Brain pericyte (primary cell): ENCODE measurements around the gene AOAH.

Experiments
- DNase-seq: peaks from one replicate; pipeline ENCODE4 v3.0.0-alpha.2; 2012; ENCODE audit warnings: low read depth, low spot score

Gene AOAH

DNA sequence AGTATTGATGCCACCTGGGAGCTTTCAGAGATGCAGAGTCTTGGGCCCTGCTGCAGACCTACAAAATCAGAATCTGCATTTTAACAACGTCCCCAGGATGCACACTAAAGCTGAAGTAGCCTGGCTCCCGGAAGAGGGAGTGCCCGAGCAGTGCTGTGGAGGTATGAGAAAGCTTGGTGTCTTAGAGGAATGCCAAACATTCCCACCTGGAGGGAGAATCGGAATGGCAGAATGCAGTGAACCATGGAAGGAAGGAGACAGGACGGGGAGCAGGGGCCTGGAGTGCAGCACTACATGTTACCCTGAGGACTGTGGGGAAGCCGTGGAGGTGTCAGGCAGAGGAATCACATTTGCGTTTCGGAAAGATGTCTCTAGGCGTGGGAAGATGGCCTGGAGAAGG is 90.9 kb downstream of the AOAH start:
- DNase-seq, result no peak

DNA sequence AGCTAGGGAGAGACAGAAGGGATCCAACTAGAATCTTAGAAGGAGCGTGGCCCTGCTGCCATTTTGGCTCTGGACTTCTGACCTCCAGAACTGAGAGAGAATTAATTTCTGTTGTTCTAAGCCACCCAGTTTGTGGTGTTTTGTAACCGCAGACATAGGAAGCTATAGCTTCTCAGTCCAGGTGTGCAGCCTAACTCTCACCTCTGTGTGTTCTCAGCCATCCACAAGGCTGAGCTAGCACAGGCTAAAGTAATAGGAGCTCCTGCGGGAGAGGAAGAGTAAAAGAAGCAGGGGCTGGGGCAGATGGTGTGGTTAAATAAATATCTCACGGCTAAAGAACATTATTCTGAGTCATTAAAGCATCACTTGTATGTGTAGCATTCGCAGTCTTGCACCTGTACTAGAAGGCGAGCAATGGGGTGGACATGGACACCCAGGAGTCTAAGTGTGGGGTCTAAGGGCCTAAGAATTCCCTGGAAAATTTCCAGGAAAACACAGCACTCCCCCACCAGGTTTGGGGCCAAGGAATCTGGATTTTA is 94.1 kb downstream of the AOAH start:
- DNase-seq, result no peak

DNA sequence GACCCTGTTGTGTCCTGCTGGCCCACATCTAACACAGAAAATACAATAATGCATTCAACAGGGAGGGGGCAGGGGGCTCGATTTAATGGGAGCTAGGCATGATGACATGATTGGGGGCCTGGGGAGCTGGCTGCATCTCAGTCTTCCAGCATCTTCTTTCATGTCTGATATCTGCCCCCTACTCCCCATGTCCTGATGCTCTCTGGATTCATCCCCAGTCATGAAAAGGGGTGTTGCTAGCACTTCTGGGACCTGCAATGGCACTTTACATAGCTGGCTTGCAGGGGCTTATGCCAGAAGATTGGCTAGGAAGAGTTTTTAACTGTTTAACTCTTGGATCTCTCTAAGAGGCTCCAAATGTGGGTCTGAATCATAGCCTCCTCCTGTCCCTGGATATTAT is 94.9 kb downstream of the AOAH start:
- no peak for DNase-seq

DNA sequence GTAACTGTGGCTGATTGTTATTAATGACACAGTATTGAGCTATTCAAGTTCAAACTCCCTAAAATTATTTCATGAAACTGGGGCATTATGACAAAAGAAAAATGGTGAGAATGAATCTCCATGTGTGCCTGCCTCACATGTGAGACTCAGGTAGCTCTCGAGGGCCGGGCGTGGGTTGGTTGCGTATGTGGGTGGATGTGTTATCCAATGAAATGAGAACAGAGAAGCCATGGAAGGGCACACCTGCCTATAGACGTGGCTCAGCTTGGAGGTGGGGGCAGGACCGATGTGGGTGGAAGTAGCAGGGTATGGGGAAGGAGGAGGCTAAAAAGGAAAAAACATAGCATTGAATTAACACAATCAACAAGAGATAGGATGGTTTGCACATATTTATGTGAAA is 96.5 kb downstream of the AOAH start:
- no peak for DNase-seq

DNA sequence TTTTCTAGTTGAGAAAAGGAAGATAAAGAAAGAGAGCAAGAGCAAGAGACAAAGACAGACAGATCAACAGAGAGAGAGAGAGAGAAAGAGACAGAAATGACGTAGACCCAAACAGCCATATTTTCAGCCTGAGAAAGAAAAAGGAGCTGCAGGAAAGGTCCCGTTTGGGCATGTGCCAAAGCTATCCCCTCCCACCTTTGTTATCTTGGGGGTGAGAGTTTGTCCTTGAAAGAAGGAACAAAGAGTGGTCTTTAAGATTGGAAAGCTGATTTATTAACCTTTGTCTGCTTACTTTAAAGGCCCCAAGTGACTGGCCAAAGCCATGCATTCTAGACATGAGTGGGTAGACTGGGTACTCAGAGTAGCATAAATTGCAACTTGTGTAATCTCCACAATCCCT is 98.2 kb downstream of the AOAH start:
- DNase-seq, result no peak

DNA sequence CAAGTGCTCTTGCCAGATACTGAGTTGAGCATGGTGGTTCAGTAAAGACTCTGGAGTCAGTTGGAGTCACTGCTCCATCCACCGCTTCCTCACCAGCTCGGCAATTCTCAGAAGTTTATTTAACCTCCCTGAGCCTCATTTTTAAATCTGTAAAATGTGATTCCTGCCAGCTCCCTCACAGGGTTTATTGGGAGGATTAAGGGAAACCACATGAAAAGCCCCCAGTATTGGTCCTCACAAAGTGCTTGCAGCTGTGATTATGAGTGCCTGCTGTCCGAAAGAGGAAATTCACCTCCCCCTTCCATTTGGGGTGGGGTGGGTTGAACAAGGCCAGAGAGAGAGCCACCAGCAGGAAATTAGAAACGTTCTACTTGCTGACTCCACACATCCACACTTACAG is 99.0 kb downstream of the AOAH start:
- DNase-seq, result no peak

DNA sequence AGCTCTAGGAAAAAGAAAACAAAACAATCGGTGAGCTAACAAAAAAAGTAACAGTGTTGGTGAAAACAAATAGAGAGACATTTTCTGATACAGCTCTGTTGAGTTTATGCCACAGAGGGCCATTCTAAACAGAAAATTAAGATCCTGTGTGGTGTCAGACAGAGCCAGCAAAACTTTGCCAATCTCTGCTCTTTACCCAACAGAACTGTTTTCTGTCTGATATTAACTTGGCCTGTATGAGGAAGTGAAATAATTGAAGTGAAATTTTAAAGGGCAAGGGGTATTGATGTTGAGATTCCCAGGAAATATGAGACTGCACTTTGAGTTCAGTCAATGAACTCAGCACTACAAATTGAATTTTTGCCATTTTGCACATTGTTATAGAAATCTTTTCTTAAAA is 101.0 kb downstream of the AOAH start:
- DNase-seq, result no peak

DNA sequence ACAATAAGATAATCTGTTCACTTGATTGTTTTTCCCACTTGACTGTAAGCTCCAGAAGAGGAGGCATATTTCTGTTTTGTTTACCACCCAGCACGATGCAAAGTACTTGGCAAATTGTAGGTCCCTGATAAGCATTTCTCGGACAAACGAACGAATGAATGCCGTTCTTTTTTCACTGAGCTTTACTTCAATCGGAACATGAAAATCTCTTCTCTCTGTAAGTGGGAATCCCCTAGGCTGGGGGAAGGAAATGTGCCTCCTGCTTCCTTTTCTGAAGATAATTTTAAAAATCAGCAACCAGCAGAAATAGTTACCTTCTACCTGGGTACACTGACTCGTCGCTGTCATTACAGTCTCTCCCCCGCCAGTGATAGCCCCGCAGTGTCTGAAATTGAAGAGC is 102.9 kb downstream of the AOAH start:
- no peak for DNase-seq

DNA sequence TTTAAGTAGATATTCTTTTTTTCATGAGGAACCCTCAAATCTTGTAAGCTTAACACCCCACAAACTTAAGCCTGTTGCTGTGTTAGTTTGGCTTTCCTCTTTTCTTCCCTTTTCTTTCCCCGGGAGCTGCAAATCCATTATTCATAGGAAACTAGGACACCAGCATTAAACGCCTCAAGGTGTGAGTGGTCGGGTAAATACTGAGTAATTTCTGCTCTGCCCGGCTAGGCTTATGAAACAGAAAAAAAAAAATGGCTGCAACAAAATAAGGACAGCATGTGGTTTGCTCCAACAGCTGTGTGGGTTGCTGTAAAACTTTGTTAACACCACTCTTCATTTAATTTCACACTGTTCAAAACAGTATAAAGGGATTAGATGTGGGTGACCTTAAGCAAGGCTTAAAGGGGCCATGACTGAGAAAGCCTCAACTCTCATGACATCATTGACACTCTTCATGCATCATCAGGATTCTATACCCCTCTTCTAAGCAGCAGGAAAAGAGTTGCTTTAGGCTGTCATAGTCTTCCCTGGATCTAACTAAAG is 104.1 kb downstream of the AOAH start:
- DNase-seq, result no peak

DNA sequence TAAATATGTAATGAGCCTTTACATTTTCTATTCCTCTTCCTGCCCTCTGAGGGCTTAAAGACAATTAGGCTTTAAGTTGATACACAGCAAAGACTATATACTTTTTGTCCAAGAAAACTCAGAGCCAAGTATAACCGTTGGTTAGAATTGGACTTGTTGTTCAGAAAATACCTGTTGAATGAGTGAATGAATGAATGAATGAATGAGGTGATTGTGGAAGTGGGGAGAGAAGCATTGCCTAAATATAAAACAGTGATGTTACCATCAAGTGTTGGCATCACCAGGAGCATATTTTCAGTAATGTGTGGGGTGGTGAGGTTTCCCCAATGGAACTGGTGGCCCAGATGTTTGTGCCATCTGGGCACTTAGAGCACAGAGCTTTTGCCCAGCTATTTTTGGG is 106.9 kb downstream of the AOAH start:
- DNase-seq, result no peak

DNA sequence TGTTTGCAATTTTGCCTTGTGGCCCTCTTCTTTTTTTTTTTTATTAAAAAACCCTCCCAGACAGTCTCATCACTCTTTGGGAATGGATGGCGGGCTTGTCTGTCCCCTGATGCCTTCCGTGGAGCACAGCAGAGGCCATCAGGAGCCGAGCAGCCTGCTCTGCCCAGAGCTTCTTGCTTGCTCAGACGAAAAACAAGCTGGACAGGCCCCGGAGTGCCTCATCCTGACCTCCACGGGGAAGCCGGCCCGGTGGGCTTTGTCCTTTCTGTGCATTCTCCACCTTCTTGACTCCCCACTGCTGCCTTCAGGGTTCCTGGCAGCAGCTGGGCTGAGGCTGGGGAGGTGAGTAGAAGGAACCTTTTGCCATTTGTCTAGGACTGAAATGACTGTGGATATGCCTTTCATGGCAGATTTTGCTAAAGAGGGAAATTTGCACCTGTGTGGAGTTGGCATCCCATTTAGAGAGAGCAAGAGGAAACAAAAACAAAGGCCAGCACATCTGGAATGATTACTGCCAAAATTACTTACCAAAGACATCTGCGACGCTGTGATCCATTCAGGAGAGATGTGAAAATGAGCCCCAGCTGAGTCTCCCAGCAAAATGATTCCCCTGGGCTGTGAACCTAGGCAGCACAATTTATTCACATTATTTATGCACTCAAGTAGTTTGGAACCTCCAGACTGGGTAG is 108.3 kb downstream of the AOAH start:
- no peak for DNase-seq

DNA sequence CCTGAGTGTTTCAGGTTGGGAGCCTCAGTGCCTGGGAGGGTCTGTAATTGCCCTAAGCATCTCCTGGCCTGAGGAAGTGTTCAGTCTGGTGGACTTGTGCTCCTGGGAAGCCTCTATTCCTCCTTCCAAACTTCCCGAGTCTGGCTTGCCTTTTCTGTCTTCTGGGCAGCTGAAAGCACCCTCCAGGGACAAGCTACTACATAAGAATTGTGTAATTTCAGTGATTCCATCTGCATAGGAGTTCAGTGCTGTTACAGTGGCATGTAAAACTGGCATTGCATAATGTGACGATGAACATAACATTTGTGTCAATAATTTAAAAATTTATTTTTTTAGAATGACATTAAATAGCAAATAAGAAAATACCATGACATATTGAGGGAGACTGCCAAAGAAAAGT is 109.3 kb downstream of the AOAH start:
- no peak for DNase-seq

DNA sequence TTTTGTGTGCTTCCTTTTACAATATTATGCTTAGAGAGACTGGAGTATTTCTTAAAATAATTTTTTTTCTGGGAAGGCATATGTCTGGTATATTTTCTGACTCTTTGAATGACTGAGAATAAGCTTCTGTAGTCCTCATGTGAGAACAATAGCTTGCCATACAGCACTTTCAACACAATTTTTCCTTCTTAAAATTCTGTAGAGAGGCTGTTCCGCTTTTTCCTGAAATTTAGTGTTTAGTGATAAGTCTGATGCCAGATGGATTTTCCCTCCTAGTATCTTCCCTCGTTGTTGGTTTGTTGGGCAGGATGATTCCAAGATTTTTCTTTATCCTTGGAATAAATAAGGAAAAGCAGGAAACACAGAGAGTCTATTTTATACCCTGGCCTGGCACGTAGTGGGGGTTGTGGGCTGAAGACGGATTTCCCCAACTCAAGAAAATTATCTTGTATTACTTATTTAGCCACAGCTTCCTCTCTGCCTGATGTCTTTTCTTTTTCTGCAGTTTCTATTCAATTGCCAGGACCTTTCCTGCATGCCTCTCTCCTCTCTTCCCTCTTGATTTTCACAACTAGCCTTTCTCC is 111.2 kb downstream of the AOAH start:
- DNase-seq, result no peak

DNA sequence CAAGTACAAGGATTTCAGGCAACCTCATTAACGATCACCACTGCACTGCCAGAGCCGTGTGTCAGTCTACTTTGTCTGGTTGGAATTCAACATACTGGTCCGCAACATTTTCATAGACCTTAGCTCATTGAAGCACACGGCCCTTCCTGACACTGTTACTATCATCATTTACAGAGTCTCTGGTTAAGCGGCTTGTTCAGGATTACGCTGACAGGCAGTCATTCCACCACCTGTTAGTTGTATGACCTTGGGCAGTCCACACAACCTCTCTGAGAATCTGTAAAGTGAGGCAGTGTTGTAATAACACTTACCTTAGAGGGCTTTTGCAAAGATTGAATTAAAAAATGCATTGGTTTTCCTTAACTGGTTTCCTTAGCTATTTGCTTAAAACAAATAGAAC is 112.6 kb downstream of the AOAH start:
- no peak for DNase-seq

DNA sequence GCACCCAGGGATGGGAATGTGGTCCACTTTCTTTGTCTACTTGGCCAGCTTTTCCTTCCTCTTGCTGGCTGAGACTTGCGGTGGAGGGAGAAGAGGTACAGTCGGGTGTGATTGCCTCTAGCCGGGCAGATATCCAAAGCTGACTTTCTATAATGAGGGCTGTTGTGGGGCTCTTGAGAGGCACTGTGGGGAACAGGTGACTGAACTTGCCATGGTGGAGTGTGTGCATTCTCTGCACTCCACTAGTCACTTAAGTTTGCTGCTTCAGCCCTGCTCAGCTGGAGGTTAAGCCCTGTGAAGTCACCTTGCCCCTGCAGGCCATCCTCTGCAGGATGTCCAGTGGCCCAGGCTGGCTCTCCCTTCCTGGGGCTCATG is 116.6 kb downstream of the AOAH start:
- no peak for DNase-seq

DNA sequence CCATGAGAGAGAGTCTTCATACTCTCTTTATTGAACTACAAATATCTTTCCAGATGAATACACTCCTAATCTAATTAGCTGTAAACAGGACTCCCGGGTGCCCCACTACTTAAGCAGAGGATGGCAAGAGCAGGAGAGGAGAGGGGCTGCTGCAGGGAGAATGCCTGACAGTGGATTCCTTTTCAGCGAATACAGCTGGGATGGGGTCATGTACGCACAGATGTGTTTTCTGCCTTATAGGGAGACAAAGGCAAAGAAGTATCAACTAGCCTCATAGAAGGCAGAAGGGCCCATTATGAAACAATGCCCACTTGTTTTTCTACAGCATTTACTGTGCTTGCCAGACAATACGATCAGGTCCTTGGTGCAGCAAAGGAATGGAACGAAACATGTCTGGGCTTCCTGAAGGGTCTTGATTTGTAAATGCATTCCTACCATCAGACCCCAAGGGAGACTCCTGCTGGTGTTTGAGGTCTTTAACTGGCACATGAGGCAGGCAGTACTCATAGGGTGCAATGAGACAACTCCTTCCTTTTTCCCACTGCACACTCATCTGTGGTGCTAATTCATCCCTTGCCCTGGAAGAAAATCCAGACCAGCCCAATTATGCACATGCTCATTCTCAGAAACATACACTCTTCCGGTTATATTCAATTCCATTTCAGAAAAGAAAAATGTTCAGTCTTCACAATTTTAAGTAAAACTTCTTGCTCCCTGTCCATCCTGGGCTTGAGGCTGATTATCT is 117.1 kb downstream of the AOAH start:
- no peak for DNase-seq

DNA sequence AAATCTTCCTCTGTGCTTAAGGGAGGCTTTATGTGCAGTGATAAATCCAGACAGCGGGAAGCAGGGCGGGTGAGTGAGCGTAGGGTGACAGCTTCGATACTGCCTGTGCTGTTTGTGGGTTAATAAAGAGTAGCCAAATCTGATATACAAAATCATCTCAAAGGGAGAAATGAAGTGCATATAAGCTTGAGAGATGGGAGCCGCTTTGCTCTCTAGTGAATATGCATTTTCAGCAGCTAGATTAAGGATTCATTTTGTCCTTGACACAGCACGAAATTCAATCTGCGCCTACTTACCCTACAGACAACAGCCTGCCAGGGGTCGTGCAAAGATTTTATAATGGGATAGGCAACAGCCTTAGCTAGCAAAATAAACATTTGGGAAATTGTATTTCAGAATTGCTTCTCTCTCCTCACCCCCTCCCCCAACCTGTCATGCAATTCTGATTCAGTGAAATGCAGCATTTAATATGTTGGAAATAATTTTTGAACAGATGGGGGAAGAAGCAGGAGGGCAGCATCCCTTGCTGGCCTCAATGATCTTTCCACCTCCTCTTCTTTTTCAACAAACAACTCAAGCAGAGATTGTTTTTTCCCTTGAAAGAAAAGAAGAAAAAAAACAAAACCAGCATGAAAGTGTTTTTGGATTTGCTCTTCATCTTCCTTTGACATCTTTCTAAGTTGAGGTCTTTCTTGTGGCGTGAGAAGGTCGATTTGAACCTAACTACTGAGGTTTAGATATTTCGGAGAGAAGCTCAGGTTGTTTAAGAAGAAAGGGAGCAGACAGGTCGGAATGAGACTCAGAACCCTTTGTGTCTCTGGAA is 117.9 kb downstream of the AOAH start:
- DNase-seq, result no peak

DNA sequence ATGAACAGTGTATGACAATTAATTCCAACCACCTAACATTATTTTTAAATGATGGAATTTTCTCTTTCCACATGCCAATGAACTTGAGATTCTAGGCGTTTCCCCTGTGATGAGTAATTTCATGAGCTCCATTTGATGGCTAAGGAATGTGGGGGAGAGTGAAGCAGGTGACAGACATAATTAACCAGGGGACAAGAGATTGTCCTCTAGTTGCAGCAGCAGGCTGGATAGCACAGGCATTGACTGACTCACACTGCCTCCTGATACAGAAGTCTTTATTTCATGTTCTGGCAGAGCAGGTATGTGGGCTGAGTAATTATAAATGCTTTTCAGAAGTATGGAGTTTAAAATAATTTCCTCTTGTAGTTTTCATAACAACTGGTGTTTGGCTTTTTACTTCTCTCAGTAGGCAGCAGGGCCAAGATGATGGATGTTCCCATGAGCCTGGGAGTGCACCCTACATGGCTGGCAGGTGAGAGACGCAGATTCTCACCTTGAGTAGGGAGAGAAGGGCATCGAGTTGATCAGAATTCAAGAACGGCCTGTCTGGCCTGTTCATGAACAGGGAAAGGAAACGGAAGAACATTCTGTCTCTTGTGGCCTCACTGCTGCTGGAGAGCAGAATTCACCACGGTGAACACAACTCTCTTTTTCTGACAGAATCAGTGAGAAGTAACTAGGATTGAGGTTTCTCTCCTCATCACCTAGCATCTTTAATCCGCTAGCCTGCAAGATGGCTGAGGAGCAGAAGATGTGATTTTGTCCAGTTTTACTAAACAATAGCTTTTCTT is 118.8 kb downstream of the AOAH start:
- DNase-seq, result no peak

DNA sequence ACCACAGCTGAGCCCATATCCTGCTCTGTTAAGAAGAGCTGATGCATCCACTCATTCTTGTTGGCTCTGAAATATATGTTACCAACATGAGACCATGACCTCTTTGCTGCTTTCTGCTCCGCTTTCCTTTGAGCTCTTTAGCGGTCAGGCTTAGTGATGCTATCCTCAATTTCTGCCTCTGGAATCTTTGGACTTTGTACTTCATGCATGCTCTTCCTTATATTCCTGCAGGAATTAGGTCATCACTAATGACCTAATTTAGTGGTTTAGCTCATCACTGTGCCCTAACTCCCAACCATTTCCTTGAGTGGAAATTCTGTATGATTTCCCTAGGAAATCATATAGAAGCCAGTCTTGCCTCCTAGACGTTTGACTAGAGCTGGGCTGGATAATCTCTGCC is 119.5 kb downstream of the AOAH start:
- DNase-seq, result no peak

DNA sequence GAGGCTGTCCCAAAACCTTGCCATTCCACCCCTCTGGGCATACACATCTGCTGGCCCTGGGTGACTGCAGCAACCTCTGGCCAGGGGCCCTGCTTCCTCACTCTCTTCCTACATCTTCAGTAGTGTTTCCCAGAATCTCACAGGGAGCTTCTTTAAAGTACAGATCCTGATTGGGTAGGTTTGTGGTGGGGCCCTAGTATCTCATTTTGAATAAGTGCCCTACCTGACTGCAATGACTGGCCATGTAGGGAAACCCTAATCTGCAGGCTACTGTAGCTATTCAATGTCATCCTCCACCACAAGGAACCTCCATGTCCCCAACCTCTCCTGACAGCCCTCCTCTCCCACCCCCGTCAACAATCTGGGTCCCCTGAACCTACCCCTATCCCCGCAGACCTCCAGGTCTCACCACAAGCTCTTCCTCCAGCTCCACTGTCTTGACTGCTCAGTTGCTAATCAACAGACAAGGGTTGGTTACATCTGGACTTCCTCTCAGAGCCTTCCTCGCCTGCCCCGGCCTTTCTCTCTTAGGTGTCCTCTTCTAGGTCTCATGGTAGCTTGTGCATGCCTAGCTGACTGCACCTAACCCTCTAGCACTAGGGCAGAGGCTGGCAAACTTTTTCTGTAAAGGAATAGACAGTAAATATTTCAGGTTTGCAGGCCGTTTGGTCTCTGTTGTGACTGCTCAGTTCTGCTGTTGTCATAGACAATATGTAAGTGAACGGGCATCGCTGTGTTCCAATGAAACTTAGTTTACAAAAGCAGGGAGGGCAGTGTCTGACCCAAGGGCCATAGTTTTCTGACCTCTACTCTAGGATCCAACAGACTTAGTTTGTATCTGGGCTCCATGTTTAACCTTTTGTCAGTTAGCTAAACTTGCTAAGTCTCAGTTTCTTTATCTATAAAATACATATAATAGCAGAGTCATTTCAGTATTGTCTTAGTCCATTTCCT is 121.1 kb downstream of the AOAH start:
- no peak for DNase-seq
